Measurements from ENCODE around the gene PLOD1.
"Not testable (repeated sequence)": the region's sequence is repeated elsewhere in the genome, so short reads cannot be mapped to it uniquely, and the experiment has no call there.

Gene PLOD1

GRCh38 chr1:12005488-12006166, 71.1 kb downstream of the PLOD1 start:
- DNase-seq (ENCODE audit: low read depth in 2 of 2), result no peak

- no peak for DNase-seq (ENCODE audit: low read depth in 2 of 2)
Observed at GRCh38 chr1:12006167-12006921, 71.8 kb downstream of the PLOD1 start.

- DNase-seq (ENCODE audit: low read depth in 2 of 2), result no peak
Observed at GRCh38 chr1:12007204-12007603, 72.7 kb downstream of the PLOD1 start.

GRCh38 chr1:12008355-12008754, 73.8 kb downstream of the PLOD1 start:
- DNase-seq (ENCODE audit: low read depth in 2 of 2), result not testable (repeated sequence)

- DNase-seq (ENCODE audit: low read depth in 2 of 2), result no peak
Observed at GRCh38 chr1:12009318-12009947, 74.9 kb downstream of the PLOD1 start.

- DNase-seq (ENCODE audit: low read depth in 2 of 2), result no peak
Observed at GRCh38 chr1:12010746-12011570, 76.4 kb downstream of the PLOD1 start.

GRCh38 chr1:12011998-12012397, 77.5 kb downstream of the PLOD1 start:
- DNase-seq (ENCODE audit: low read depth in 2 of 2), result no peak

GRCh38 chr1:12012560-12013316, 78.2 kb downstream of the PLOD1 start:
- no peak for DNase-seq (ENCODE audit: low read depth in 2 of 2)

- DNase-seq (ENCODE audit: low read depth in 2 of 2), result no peak
Observed at GRCh38 chr1:12014141-12014991, 79.8 kb downstream of the PLOD1 start.

- no peak for DNase-seq (ENCODE audit: low read depth in 2 of 2)
Observed at GRCh38 chr1:12015001-12015491, 80.5 kb downstream of the PLOD1 start.

- no peak for DNase-seq (ENCODE audit: low read depth in 2 of 2)
Observed at GRCh38 chr1:12015499-12015898, 81.0 kb downstream of the PLOD1 start.

GRCh38 chr1:12016182-12016581, 81.7 kb downstream of the PLOD1 start:
- DNase-seq (ENCODE audit: low read depth in 2 of 2), result no peak

- no peak for DNase-seq (ENCODE audit: low read depth in 2 of 2)
Observed at GRCh38 chr1:12019858-12020509, 85.5 kb downstream of the PLOD1 start.

- no peak for DNase-seq (ENCODE audit: low read depth in 2 of 2)
Observed at GRCh38 chr1:12021616-12022015, 87.1 kb downstream of the PLOD1 start.

GRCh38 chr1:12022036-12022435, 87.5 kb downstream of the PLOD1 start:
- no peak for DNase-seq (ENCODE audit: low read depth in 2 of 2)

Data from activated CD8-positive, alpha-beta memory T cell treated with anti-CD3 and anti-CD28 coated beads for 4 hours (primary cell).